Parathyroid adenoma (tissue), 2 donors: Measurements from ENCODE around the gene MOB3B.

Experiments used
- H2AFZ ChIP-seq: fragments of 300-600 bp; sonication (generic); one replicate; pipeline ENCODE4 v1.7.0; 2017; ENCODE audit warnings: antibody characterized with exemption, mild to moderate bottlenecking
- H3K27ac ChIP-seq: fragments of 300-600 bp; sonication (generic); one replicate; pipeline ENCODE4 v1.7.0; 2017
- H3K27me3 ChIP-seq: fragments of 300-600 bp; sonication (generic); one replicate; pipeline ENCODE4 v1.7.0; 2017; ENCODE audit warnings: low read length; ENCODE audit not compliant: control insufficient read depth, insufficient read depth
- H3K36me3 ChIP-seq: fragments of 300-600 bp; sonication (generic); one replicate; pipeline ENCODE4 v1.7.0; 2017; ENCODE audit warnings: low read length; ENCODE audit not compliant: control insufficient read depth, insufficient read depth
- H3K4me1 ChIP-seq: fragments of 300-600 bp; sonication (generic); one replicate; pipeline ENCODE4 v1.7.0; 2017; ENCODE audit warnings: control low read depth
- H3K4me2 ChIP-seq: fragments of 300-600 bp; sonication (generic); one replicate; pipeline ENCODE4 v1.7.0; 2017; ENCODE audit warnings: low read length
- H3K4me3 ChIP-seq: fragments of 300-600 bp; sonication (generic); one replicate; pipeline ENCODE4 v1.7.0; 2017; ENCODE audit warnings: low read depth, low read length
- H3K79me2 ChIP-seq: fragments of 300-600 bp; sonication (generic); one replicate; pipeline ENCODE4 v1.7.0; 2017; ENCODE audit warnings: control low read depth
- H3K9ac ChIP-seq: fragments of 300-600 bp; sonication (generic); one replicate; pipeline ENCODE4 v1.7.0; 2017; ENCODE audit warnings: mild to moderate bottlenecking
- H3K9me3 ChIP-seq: fragments of 300-600 bp; sonication (generic); one replicate; pipeline ENCODE4 v1.7.0; 2017; ENCODE audit warnings: low read length; ENCODE audit not compliant: control insufficient read depth
- CTCF ChIP-seq: fragments of 300-600 bp; sonication (generic); IDR thresholded peaks from one replicate; pipeline ENCODE4 v1.7.0; 2017; ENCODE audit warnings: antibody characterized with exemption, mild to moderate bottlenecking
- donor health status: primary hyperparathyroidism.

MOB3B gene

GRCh38 chr9:27310582-27310981, 219.0 kb downstream of the MOB3B start:
- no peaks in the 10 kb centered on the region for H3K79me2 ChIP-seq
- no peaks in the 10 kb centered on the region for H3K4me1 ChIP-seq
- no peak overlapping the region for H2AFZ ChIP-seq
- no peak overlapping the region for H3K9ac ChIP-seq
- no peak overlapping the region for H3K27ac ChIP-seq
- no peaks in the 10 kb centered on the region for H3K27me3 ChIP-seq
- H3K4me2 ChIP-seq: no peak overlapping the region
- TF ChIP-seq CTCF: no peak
- no peaks in the 10 kb centered on the region for H3K9me3 ChIP-seq
- no peaks in the 10 kb centered on the region for H3K36me3 ChIP-seq
- no peak overlapping the region for H3K4me3 ChIP-seq

- Histone ChIP-seq H3K9ac (no peak overlapping the region), H3K27me3 (no peaks in the 10 kb centered on the region), H3K27ac (no peak overlapping the region), H3K9me3 (no peaks in the 10 kb centered on the region), H3K4me1 (no peaks in the 10 kb centered on the region), H2AFZ (no peak overlapping the region), H3K4me2 (no peak overlapping the region), H3K36me3 (no peaks in the 10 kb centered on the region), H3K79me2 (no peaks in the 10 kb centered on the region), H3K4me3 (no peak overlapping the region)
- no peak for TF ChIP-seq CTCF
Measured at GRCh38 chr9:27308691-27309390, 220.8 kb downstream of the MOB3B start.

- no peaks in the 10 kb centered on the region for H3K79me2 ChIP-seq
- no peaks in the 10 kb centered on the region for H3K36me3 ChIP-seq
- TF ChIP-seq CTCF: no peak
- no peak overlapping the region for H3K4me3 ChIP-seq
- no peaks in the 10 kb centered on the region for H3K9me3 ChIP-seq
- no peaks in the 10 kb centered on the region for H3K4me1 ChIP-seq
- no peaks in the 10 kb centered on the region for H3K27me3 ChIP-seq
- no peak overlapping the region for H3K27ac ChIP-seq
- H3K9ac ChIP-seq: no peak overlapping the region
- H3K4me2 ChIP-seq: no peak overlapping the region
- no peak overlapping the region for H2AFZ ChIP-seq
Measured at GRCh38 chr9:27304521-27304920, 225.1 kb downstream of the MOB3B start.

DNA sequence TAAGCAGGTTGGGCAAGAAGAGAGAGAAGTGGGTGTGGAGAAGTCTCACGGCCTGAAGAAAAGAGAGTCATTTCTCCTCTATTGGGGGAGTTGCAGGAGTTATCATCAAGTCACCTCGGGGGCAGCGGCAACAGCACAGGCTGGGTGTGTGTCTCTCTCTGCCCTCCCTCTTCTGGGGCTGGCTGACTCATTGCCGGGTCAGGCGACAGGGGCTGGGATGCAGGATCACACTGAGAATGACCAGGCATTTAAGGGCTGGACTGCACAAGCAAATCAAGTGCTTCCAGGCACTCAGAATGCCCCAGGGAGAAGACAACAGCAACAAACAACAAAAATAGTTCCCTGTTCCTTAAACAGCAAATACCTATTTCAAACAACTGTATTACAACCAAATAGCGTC, 226.4 kb downstream of the MOB3B start:
- no peaks in the 10 kb centered on the region for H3K9me3 ChIP-seq
- H3K36me3 ChIP-seq: no peaks in the 10 kb centered on the region
- no peak overlapping the region for H3K27ac ChIP-seq
- H3K79me2 ChIP-seq: no peaks in the 10 kb centered on the region
- H3K27me3 ChIP-seq: no peaks in the 10 kb centered on the region
- H2AFZ ChIP-seq: no peak overlapping the region
- no peak overlapping the region for H3K9ac ChIP-seq
- no peaks in the 10 kb centered on the region for H3K4me1 ChIP-seq
- H3K4me2 ChIP-seq: no peak overlapping the region
- no peak for TF ChIP-seq CTCF
- no peak overlapping the region for H3K4me3 ChIP-seq

DNA sequence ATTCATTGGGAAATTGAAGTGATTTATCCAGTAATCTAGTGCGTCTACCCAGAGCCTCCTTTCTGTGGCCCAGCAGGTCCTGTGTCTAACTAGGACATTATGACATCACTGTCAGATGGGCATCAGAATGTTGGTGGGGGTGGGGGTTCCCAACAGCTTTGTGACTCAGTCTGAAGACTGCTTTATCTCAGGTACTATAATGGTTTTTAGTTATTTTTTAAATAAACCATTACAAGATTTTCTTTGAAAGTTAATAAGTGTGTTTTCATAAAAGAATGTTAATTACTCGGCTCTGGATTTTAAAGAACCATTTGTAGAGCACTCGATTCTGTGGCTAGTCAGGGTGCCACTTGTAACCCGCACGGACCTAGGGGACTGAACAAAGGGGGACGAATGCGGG, 232.6 kb downstream of the MOB3B start, which contains the start of gene EQTN:
TSS of gene EQTN (minus strand) at position 101 of the 400 bp plus-strand sequence. CDS start at position 6, 95 bp downstream.
- no peak for TF ChIP-seq CTCF
- H3K4me1 ChIP-seq: no peaks in the 10 kb centered on the region
- no peak within 1 kb of the TSS for H3K27ac ChIP-seq
- H3K27me3 ChIP-seq: no peaks in the 10 kb centered on the region
- no peak within 1 kb of the TSS for H3K4me3 ChIP-seq
- no peaks in the 10 kb centered on the region for H3K36me3 ChIP-seq
- H3K9me3 ChIP-seq: no peaks in the 10 kb centered on the region
- H2AFZ ChIP-seq: no peak within 1 kb of the TSS
- no peaks in the 10 kb centered on the region for H3K79me2 ChIP-seq
- H3K4me2 ChIP-seq: no peak within 1 kb of the TSS
- H3K9ac ChIP-seq: no peak within 1 kb of the TSS
